HCEC 1CT (cell line): ENCODE data around the gene AGBL1.

ENCODE experiments used
- DNase-seq: peaks from one replicate; pipeline ENCODE4 v3.0.0-alpha.2; 2017

The AGBL1 gene

DNA sequence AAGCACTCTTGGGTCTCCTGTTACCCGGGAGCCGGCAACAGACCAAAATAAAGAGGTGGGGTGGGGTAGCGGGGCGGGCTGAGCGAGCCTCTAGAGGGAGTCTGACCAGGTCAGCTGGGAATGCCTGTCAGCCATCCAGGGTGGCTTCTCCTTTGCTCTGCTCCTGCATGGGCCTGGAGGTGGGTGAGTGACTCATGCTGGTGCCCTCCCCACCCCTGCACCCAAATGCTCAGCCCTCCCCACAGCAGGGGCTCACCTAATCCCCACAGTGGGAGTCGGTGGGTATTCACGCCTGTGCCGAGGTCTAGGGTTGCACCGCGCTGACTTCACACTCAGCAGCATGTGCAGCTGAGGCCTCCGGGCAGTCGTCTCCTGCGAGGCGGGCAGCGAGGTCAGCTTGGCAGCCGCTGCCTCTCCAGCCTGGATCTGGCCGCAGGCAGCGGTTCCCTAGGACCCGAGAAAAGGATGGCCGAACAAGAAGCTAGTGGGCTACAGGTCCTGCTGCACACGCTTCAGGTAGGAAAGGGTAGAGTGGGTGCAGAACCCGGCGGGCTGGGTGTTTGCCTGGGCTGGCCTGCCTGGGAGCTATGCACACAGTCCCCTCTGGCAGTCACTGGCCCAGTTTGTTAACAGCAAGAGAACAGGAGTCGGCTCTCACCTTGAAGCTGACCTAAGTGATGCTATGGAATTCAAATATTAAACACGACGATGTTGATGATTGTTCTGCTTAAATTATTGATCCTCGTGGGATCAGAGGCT is at the start of gene AGBL1:
Gene AGBL1, plus strand, starts transcription at position 364 of the 759 bp plus-strand sequence.
- no peak for DNase-seq

DNA sequence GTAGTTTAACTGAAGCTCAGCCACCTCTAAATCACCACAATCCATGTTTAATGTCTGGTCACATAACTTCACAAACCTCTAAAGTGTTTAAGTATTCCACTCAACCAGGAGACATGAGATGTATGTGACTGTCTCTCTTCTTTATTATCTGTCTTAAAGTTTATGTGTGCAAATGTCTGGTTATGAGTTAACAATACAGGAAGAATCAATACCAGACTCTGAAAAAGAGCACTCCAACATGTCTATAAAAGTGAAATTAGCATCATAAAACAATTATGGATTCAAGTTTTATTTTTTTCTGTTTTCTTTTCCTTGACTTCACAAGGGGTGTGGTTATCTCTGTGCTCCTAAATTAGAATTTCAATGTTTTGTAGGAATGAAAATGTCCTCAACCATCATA is 44.8 kb upstream of the AGBL1 start:
- no peak for DNase-seq

DNA sequence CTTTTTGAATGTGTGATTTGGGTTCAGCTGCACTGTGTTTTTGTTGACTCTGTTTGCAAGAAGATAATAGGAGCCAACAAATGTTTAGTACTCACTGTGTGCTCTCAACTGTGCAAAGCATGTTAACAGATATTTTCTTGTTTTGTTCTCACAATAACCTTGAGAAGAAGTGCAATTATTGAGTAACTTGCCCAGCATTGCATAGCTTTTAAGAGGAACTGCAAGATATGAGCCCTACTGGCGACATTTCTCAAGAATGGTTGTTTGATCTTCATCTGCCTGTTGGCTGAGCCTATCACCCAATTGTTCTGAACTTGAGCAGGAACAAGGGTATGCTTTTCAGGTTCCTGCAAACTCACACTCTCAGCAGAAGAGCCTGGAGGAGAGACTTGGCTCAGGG is 43.4 kb upstream of the AGBL1 start:
- no peak for DNase-seq

DNA sequence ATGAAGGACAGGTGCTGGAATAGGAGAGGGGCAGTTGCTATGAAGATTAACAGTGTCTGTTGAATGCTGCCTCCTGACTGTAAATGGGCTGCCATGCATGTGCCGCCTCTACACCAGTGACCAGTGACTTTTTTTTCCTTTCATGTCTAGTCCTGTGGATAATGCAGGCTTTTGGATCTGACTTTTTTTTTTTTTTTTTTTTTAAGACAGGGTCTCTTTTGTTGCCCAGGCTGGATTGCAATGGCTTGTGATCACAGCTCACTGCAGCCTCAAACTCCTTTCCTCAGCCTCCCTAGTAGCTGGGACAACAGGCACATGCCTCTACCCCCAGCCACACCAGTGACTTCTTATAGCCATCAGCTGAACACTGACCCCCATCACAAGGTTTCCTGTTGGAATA is 41.2 kb upstream of the AGBL1 start:
- no peak for DNase-seq

DNA sequence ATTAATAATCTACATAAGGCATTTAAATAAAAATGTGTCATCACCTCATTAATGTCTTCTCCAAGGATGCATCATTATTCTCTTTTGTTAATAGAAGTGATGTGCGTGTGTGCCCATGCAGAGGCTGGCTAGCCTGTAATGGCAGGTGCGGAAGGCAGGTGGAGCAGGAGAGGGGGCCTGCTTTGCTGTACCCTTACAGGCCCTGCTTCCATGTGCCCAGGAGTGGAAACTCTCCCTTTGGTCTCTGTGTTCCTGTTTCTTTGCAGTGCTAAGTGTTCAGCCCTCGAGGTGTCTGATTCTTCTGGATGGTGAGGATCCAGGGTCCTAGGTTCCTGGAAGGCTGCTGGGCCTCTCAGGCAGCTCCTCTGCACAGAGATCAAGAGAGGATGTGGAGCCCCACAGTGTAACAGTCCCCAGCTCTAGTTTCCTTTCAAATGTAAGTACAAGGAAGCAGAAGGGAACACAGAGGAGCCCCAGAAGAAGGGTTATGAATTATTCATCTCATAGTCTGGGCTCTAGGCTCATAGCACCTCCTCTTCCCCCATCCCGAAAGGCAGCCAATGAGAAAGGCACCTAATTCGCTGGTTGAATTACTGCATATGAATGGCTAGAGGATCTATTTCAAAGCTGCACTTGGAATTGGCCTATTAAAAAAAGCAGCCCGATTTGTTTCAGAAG is 39.2 kb upstream of the AGBL1 start:
- no peak for DNase-seq

DNA sequence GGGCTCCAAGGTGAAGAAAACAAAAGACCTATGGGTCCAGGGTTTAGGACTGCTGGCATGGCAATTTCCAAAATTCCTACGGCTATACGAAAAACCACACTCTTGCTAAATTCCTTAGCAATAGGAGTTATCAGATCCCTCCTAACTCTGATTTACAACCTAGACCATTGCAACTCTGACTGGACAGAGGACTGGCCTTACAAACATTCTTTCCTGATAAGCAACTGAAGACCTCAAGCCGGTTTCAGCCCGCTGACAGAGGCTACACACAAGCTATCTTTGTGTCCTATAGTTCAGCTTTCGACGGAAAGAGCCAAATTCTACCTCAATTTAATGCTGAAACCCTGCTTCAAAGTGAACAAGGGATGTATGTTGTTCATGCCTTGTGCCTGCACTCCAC is 38.3 kb upstream of the AGBL1 start:
- DNase-seq = no peak

DNA sequence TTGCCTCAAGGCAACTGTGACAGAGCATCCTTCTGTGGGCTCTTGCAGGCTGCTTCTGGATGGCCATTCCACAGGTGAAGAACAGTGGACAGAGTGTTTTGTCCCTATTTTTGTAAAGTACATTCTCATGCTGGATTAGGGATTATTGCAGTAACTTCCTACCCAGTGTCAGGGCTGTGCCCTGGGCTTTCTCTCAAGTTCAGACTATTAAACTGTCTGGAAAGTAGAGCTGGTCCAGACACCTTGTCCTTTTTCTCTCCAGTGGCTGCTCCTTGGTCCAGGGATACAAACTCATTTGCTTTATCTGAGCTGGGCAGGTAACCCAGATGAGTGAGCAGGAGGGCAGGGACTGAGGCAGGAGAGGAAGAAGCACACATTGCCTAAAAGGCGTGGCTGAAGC is 37.4 kb upstream of the AGBL1 start:
- no peak for DNase-seq

DNA sequence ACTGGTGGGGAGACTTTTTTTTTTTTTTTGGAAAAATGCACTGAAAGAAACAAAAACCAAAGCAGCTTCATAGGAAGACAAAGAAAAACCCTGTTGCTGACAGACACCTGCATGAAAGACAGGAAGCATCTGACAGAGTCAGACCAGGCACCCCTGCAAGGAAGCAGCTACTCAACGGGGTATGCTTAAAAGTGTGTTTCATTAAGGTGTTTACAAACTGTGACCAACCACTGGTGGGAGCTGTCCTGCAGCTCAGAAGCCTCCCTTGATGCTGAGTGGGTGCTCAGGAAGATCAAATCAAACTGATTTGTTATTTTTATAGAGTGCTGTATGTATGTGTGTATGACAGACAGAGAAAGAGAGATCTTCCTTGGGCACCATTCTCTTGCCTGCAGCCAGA is 34.7 kb upstream of the AGBL1 start:
- no peak for DNase-seq

DNA sequence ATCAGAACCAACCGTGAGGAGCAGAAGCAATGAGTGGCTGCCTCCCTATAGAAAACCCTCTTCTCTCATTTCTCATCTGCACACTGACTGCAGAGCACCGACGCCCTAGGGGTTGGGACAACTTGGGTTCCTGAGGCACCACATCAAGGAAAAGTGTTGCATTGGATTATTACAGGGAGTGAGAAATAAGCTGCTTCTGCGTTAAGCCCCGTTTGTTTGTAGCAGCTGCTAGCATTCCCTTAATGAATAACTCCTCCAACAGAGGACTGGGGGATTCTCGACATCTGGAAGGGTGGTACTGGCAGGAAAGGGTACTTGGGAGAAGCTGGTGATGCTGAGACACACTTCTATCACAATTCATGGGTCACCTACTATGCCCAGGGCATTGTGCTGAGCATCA is 25.3 kb upstream of the AGBL1 start:
- DNase-seq = no peak

DNA sequence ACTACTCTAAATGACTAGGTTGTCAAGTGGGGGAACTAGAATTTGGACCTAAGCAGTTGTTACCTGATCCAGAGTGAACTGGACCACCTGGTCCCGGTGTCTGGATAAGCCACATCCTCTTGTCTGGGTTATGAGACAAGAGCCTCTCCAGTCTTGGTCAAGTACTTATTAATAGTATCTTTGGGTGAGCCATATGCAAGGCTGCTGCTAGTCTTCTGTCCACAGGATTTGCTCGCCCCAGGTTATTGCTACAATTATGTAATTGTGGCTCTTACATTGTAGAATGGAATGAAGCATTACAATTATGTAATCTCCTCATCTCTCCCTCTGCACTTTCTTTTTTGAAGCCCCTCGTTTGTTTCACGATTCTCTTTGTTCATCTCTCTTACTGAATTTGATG is 24.0 kb upstream of the AGBL1 start:
- DNase-seq = no peak

DNA sequence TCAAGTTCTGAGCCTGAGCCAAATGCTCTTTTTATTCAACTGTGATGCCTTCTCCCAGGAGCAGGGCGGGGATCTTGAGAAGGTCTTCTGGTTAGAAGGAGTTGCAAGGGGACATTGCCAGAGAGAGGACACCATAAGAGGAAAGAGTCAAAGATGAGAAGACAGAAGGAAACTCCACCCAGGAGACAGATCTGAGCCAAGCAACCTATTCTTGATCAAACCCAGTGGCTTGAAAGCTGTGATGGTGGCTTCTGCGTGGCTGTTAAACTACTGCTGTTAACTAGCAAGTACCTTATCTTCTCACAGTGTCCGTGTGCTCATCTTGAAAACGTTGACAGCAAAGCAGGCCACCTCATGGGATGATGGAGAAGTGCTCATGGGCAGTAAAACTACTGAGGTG is 19.8 kb upstream of the AGBL1 start:
- DNase-seq = no peak

DNA sequence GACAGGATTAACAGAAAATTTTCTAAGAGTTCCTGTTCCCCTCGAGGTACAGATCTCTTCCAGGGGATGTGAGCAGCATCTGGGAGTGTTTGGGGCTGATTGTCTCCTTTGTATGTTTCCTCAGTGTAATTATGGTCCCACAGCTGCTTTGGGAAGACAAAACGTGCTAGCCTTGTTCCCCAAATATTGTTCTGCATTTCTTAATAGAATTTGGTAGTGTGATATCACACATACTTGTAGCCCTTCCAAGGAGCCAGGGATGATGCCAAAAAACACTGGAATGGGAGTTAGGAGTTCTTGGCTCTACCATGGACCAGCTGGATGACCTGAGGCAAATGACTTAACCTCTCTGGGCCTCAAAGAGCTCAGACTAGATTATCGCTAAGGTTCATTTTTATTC is 19.0 kb upstream of the AGBL1 start:
- DNase-seq = no peak

DNA sequence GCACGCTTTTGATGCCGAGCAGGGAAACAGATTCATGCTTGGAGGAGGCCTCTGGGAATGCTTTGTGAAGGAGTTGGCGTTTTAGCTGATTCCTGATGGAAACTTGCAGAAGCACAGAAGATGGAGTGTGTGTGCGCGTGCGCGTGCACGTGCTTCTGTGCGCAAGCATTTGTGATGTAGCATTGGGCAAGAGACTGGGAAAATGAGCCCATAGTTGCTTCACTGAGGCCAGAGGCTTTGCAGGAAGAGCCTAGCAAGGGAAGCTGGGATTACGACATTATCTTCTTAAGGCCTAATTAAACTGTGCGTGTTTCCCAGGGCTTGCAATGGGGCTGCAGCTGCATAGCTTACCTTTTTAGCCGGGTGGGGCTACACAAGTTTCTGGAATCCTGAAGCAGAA is 18.1 kb upstream of the AGBL1 start:
- no peak for DNase-seq

DNA sequence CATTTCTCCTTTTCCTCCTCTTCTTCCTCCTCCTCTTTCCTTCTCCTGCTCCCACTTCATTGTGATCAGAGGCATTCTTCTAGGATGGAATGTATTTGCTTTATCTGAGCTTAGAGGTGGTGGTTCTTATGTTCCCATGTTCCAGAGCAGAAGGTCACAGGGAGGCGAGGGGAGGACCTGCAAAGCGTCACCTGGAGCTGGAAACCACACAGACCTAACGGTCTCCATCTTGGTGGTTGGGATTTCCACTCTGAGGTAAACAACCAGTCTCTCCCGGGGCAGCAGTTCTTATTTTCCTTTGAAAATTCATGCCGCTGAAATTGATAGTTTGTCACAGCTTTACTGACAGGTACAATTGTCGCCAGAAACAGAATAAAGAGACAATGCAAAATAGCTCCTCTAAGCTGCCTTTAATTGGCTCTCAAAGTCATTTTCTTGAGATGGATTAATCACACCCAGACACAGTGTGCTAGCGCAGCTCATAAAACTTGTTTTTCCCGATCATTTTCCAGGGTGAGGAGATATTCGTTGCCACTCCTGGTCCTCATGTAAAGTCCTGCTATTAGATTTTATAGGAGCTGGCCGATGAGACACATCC is 16.9 kb upstream of the AGBL1 start:
- no peak for DNase-seq

DNA sequence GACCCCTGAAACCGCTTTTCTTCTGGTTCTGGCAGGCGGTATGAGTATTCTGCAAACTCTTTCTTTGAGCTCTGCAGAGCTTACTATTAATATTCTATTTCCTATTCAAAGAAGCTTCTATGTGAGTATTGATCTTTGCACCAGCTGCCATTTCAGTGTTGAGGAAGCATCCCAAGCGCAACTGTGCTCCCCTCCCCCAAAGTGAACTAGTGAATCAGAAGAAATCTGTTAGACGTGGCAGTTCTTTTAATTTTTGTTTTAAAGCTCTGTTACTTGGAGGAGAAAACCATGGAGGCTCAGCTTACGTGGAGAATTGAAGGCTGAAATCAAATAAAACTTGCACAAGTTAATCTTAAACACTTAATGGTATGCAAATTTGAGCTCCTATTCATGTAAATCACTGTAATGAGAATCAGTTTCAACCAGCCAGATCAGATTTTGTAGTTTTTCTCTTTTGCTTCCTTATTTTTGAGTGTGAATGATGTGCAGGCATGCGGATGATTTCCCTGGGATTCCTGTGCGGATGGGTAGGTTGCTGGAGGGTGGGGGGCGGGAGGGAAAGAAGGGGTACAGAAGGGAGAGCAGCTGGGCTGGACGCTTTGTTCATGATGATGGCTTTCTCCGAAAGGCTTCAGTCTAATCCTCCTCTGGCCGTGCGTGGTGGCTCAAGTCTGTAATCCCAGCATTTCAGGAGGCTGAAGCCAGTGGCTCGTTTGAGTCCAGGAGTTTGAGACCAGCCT is 16.1 kb upstream of the AGBL1 start:
- no peak for DNase-seq

DNA sequence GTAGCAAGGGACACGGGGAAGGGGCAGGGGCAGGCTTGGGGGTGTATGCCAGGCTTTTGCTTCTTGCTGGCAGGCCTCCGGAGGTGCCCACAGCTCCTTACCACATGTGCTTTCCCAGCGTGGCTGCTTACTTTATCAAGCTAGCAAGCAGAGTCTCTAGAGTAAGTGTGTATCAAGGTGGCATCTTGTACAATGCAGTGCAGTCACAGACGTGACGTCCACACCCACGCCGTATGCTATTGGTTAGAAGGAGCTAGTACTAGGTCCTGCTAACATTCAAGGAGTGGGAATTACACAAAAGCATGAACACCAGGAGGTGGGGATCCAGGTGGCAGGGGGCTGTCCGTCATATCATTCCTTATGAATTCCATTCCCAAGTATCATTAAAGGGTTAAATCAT is 15.3 kb upstream of the AGBL1 start:
- no peak for DNase-seq

DNA sequence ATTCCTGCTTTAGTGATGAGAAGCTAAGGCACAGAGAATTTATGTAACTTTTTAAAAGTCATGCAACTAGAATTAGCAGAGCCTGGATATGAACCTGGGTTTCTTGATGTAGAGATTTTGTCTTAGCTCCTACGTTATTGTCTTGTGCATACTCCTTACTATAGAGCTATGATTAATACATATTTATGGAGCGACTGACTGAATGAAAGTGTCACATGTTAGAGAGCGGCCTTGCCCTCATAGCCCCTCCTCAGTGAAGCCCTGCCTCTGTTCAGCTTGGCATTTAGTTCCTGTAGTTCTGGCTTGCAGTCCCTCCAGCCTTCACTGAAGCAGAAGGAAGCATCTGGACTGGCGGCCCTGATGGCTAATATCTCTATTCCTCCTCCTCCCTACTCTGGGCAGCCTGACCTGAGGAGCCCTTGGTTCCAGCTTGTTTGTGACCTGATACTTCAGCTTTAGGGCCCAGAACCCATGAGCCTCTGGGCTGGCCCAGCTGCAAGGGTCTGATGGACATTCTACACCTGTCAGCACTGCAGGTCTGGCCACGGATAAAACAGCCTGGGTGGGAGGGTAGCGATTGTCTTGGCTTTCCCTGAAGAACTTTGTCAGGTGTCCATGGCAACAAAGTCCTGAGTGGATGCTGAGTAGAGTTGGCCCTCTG is 13.4 kb upstream of the AGBL1 start:
- DNase-seq = no peak

DNA sequence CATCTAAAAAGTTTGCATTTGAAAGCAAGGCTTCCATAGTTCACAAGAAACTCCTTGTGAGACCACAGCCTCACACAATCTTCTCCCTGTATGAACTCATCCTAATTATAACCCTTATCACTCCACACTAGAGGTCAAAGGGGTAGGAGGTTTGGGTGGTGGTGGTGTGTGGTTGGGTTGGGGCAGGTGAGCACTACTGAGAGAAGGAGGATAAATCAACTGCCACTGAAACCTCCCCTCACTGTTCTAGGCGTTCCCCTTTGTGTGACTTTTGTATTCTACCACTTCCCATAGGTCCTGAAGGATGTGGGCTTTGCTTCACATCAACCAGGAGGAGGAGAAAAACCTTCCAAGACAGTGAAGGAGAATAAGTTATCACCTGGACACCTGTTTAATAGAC is 6.4 kb upstream of the AGBL1 start:
- DNase-seq = no peak

DNA sequence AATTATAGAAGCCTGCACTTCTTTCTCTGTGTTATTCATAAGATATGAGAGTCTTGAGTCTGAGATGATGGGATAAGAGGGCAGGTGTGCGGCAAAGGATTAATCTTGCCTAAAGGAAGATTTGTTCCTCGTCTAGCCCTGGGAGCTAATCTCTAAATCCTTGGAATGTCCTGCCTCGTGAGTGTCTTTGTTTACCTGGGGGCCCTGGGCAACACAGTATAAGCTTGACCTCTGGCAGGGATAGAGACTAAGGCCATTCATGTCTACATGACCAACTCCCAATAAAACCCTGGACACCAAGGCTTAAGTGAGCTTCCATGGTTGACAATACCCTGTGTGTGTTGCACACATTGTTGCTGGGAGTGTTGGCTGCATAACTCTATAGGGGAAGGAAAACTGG is 3.2 kb upstream of the AGBL1 start:
- DNase-seq = no peak

DNA sequence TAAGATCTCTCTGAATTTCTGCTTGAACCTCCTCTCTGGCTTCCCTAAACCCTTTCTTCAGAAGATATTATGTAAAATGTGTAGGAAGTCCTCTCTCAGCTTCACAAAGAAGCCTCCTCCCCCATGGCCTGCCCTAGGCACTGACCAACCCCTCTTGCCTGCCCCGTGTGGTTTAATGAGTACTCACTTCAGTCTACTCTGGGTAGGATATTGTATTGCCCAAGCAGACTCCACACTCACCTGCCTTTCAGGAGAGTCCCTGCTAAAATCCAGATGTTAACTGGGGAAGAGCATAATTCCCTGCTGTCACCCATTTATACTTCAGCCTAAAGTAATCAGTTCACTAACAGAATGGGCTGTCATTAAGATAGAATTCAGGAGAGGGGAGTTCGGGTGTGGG is 2.6 kb upstream of the AGBL1 start:
- no peak for DNase-seq

DNA sequence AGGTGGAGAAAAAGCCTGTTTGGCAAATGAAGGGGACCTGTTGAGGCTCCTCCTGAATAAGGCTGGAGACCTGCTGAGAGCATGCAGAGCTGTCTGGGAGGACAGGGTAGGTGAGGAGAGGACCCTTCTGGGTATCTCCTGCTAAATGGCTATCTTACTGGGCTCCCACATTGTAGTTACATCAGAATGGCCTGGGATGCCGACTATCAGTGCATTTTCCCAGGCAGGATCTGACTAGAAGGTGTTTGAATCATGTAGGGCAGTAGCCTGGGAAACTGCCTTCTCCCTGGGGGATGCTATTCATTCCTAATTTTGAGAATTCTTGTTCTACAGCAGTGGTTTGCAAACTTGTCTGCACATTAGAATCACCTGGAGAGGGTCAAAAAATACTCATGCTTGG is 631 bp downstream of the AGBL1 start:
- no peak for DNase-seq

DNA sequence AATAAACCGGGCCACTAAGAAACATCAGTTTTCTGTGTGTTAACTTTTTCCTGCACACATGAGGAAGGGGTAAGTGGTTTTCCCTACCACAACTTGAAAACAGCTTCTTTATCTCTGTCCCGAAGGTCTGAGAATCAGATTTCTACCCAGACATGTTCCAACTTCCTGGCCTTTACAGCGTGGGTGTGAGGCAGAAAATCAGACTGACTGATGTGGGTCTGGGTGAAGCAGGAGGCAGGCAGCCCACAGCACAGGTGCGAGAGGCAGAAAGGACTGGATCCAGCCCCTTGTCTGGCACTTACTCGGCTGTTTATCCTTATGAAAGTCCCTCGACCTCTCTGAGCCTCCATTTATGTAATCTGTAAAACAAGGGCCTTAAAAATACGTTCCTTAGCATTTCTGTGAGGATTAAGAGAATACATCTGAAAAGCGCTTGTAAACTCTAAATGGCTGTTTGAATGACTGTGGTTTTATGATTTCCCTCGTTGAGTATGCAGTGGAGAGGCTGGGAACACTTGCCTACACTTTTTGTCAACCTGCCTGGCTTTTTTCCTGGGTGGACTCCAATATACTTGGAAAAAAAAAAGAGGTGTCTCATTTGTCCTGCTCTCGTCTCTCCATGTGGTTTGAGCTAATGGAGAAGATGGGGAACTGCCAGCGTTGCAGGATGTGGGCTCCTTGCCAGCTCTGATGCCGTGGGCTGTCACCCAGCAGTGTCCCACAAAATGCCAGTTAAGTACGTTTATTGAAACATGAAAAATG is 3.1 kb downstream of the AGBL1 start:
- DNase-seq = no peak
